Measurements from ENCODE around the gene STARD9. TPM values are rescaled to one million over a fixed set of nuclear protein-coding genes. Genes with fewer than 3 reads are reported as not detected.

Gene STARD9
- total RNA-seq, 1 experiment from 2014 or later = 5.0 TPM

DNA sequence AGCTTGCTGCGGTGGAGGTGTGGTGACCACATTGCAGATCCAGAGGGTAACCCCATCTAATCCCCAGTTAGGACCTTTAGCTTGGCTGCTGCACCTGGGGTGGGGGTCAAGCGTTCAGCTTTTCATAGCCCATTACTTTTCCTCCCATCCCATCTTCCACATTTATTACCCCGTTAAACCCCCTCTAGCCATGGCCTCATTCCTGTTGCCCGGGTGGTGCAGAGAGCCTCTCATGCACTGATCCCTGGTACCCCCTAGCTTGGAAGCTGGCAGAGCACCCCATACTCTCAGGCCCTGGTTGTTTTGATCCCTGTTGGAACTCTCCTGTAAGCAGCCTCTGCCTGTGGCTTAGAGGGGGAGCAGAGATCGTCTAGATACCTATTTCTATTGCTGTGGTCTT, 140.7 kb downstream of the STARD9 start:
- no peak overlapping the region for H3K9ac ChIP-seq (ENCODE audit: low read length)
- H3K4me1 ChIP-seq (ENCODE audit: control insufficient read depth in 1 of 2, insufficient read depth in 2 of 2, low read length in 2 of 2) = no peaks in the 10 kb centered on the region
- H3K4me2 ChIP-seq (ENCODE audit: low read length) = no peak overlapping the region
- no peak overlapping the region for H3K4me3 ChIP-seq (replicated peaks in 1 of 2; ENCODE audit: low read depth in 1 of 2, low read length in 2 of 2)
- no peaks in the 10 kb centered on the region for H3K9me2 ChIP-seq (ENCODE audit: insufficient read depth)
- TF ChIP-seq, protein P1, sequence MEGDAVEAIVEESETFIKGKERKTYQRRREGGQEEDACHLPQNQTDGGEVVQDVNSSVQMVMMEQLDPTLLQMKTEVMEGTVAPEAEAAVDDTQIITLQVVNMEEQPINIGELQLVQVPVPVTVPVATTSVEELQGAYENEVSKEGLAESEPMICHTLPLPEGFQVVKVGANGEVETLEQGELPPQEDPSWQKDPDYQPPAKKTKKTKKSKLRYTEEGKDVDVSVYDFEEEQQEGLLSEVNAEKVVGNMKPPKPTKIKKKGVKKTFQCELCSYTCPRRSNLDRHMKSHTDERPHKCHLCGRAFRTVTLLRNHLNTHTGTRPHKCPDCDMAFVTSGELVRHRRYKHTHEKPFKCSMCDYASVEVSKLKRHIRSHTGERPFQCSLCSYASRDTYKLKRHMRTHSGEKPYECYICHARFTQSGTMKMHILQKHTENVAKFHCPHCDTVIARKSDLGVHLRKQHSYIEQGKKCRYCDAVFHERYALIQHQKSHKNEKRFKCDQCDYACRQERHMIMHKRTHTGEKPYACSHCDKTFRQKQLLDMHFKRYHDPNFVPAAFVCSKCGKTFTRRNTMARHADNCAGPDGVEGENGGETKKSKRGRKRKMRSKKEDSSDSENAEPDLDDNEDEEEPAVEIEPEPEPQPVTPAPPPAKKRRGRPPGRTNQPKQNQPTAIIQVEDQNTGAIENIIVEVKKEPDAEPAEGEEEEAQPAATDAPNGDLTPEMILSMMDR (IDR thresholded peaks at IDR 0.05 in 2 of 3, conservative IDR thresholded peaks at IDR 0.05 in 1 of 3; ENCODE audit: borderline replicate concordance in 1 of 3, insufficient read depth in 1 of 3, low read depth in 2 of 3, low read length in 2 of 3) = no peak
- no peak for TF ChIP-seq YY1 (IDR thresholded peaks at IDR 0.05; ENCODE audit: extremely low read depth, insufficient replicate concordance, low read depth, low read length)
- TF ChIP-seq, protein P2, sequence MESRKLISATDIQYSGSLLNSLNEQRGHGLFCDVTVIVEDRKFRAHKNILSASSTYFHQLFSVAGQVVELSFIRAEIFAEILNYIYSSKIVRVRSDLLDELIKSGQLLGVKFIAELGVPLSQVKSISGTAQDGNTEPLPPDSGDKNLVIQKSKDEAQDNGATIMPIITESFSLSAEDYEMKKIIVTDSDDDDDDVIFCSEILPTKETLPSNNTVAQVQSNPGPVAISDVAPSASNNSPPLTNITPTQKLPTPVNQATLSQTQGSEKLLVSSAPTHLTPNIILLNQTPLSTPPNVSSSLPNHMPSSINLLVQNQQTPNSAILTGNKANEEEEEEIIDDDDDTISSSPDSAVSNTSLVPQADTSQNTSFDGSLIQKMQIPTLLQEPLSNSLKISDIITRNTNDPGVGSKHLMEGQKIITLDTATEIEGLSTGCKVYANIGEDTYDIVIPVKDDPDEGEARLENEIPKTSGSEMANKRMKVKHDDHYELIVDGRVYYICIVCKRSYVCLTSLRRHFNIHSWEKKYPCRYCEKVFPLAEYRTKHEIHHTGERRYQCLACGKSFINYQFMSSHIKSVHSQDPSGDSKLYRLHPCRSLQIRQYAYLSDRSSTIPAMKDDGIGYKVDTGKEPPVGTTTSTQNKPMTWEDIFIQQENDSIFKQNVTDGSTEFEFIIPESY (IDR thresholded peaks at IDR 0.05; ENCODE audit: extremely low read depth, insufficient replicate concordance, low read length) = no peak
- TF ChIP-seq, protein P3, sequence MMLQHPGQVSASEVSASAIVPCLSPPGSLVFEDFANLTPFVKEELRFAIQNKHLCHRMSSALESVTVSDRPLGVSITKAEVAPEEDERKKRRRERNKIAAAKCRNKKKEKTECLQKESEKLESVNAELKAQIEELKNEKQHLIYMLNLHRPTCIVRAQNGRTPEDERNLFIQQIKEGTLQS (IDR thresholded peaks at IDR 0.05) = no peak
- no peak for TF ChIP-seq POLR2AphosphoS5 (IDR thresholded peaks at IDR 0.05; ENCODE audit: low read depth, low read length)
- no peak for TF ChIP-seq SRF (IDR thresholded peaks at IDR 0.05; ENCODE audit: low read depth)
- no peak for TF ChIP-seq SIN3A (IDR thresholded peaks at IDR 0.05; ENCODE audit: low read depth)
- no peak overlapping the region for H2AFZ ChIP-seq (ENCODE audit: low read depth, low read length, poor library complexity, severe bottlenecking)
- DNase-seq (ENCODE audit: low read depth, low spot score) = no peak
- POLR2A ChIA-PET = no interaction called here
- ATAC-seq = no peak
- H3K27me3 ChIP-seq (ENCODE audit: insufficient read depth, low read length) = no peaks in the 10 kb centered on the region
- RAD21 ChIA-PET (ENCODE audit: low non-redundant PET in 1 of 2, low total read pairs in 2 of 2, uncharacterized antibody in 2 of 2, unreplicated experiment in 2 of 2) = no interaction called here
- no peaks in the 10 kb centered on the region for H3K79me2 ChIP-seq (ENCODE audit: insufficient read depth, low read length)
- H4K20me1 ChIP-seq (ENCODE audit: insufficient read depth) = no peaks in the 10 kb centered on the region
- intact Hi-C loops (cut with micrococcal nuclease) = no loop called here
- CTCF ChIA-PET = interaction anchor here (1.5 kb wide), 1 partner anchor 9 kb away, joined by 5 read pairs; no protein-coding TSS in a partner anchor
- no peaks in the 10 kb centered on the region for H3K9me3 ChIP-seq (ENCODE audit: control insufficient read depth in 1 of 2, insufficient read depth in 1 of 2, low read depth in 1 of 2, low read length in 2 of 2)
- no TSS peak for BruUV-seq (replicated peaks)
- H3K36me3 ChIP-seq (ENCODE audit: control insufficient read depth in 1 of 2, insufficient read depth in 2 of 2, low read length in 2 of 2) = 0 out of 4 replicates have a peak, but pooled peaks cover 0 to 2% of the 10 kb centered on the region in 2 experiments
- H3K27ac ChIP-seq (ENCODE audit: low read depth, low read length) = no peak overlapping the region
